Fibroblast of the aortic adventitia (primary cell): Measurements from ENCODE around the gene CARTPT. TPM values are rescaled to one million over a fixed set of nuclear protein-coding genes. Genes with fewer than 3 reads are reported as not detected.

Experiments
- DNase-seq: peaks from one replicate; pipeline ENCODE4 v3.0.0-alpha.2; 2010; ENCODE audit warnings: low read depth
- H3K4me3 ChIP-seq: 2 replicates; pipeline ENCODE4 v1.5.1; 2011; ENCODE audit warnings: low read depth, mild to moderate bottlenecking, control low read depth, low read length, moderate library complexity
- CTCF ChIP-seq: IDR thresholded peaks from 2 replicates; pipeline ENCODE4 v1.5.1; 2011; ENCODE audit warnings: mild to moderate bottlenecking, low read length, control low read depth, inconsistent platforms; ENCODE audit not compliant: insufficient read depth
- total RNA-seq: library from RNA; depleted of rRNA; stranded (reverse); fragments of >200 nt; gene quantifications from 2 replicates; pipeline ENCODE4 v1.2.3, GENCODE V29; 2012; ENCODE audit warnings: low replicate concordance

The CARTPT gene
- total RNA-seq, 1 donor: not detected

DNA sequence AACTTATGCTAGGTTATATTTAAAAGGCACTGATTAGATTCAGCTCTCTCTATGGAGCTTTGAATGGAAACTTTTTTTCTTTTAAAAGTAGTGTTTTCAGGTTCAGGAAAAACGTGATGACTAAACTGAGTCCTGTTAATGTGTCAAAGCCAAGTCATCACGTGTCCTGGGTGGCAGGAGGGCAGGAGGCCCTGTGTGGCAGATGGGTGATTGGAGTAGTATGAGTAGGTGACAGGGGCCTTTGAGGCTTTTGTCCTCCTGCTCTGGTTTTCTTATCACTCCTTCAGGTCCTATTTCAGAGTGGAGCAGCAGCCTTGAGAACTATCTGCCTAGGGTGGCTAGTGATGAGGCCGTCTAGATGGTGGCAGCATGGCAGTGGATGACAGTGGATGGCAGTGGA, 17.7 kb upstream of the CARTPT start:
- DNase-seq: no peak
- no peak for TF ChIP-seq CTCF
- no peak overlapping the region for H3K4me3 ChIP-seq

DNA sequence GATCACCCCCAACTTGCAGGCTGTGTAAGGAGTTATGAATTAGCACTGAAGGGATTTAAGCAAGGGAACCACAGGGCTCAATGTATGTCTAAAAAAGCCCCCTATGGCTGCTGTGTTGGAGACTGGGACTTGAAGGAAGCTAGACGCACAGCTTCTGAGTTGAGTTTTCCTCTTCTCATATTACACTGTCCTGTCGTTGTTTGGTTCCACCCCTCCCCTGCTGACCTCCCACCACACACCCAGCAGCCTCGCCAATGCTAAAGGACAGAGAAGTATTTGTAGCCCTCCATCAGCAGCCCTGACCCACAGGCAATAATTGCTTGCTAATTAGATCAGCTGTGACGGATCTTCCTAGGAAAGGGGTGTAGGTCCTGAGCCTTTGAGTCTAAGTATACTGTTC, 15.1 kb upstream of the CARTPT start:
- H3K4me3 ChIP-seq: no peak overlapping the region
- DNase-seq: no peak
- TF ChIP-seq CTCF: no peak

- DNase-seq: no peak
- H3K4me3 ChIP-seq: no peak overlapping the region
- no peak for TF ChIP-seq CTCF
Measured at GRCh38 chr5:71705421-71705820, 13.7 kb upstream of the CARTPT start.

GRCh38 chr5:71706906-71707305, 12.2 kb upstream of the CARTPT start:
- no peak overlapping the region for H3K4me3 ChIP-seq
- no peak for DNase-seq
- no peak for TF ChIP-seq CTCF

DNA sequence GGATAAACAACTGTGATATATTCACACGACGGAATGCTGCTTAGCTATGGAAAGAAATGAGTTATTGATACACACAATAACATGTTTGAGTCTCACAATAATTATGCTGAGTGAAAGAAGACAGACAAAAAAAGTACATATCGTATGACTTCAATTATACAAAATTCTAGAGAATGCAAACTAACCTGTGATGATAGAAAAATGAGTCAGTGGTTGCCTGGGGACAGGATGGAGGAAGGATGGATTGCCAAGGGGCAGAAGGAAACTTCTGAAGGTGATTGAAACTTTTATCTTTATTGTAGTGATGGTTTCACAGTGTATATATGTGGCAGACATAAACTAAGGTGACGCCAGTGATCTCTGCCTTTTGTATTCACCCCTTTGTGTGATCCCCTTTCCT, 7.5 kb upstream of the CARTPT start:
- TF ChIP-seq CTCF: no peak
- no peak for DNase-seq
- no peak overlapping the region for H3K4me3 ChIP-seq

GRCh38 chr5:71714911-71715310, 4.2 kb upstream of the CARTPT start:
- no peak for DNase-seq
- no peak for TF ChIP-seq CTCF
- H3K4me3 ChIP-seq: no peak overlapping the region

- DNase-seq: no peak
- no peak overlapping the region for H3K4me3 ChIP-seq
Measured at GRCh38 chr5:71727978-71728377, 8.9 kb downstream of the CARTPT start.

More at GRCh38 chr5:71727978-71728377, 8.9 kb downstream of the CARTPT start:
- no peak for TF ChIP-seq CTCF
